NOMO-1 treated with dmso at 0.1 percent for 144 hours (cell line): ENCODE results near the gene TRAPPC12.

Source experiments
- DNase-seq: peaks from one replicate; lab custom pipeline; 2025; ENCODE audit not compliant: unreplicated experiment; lab: John Stamatoyannopoulos, UW

Gene TRAPPC12

DNA sequence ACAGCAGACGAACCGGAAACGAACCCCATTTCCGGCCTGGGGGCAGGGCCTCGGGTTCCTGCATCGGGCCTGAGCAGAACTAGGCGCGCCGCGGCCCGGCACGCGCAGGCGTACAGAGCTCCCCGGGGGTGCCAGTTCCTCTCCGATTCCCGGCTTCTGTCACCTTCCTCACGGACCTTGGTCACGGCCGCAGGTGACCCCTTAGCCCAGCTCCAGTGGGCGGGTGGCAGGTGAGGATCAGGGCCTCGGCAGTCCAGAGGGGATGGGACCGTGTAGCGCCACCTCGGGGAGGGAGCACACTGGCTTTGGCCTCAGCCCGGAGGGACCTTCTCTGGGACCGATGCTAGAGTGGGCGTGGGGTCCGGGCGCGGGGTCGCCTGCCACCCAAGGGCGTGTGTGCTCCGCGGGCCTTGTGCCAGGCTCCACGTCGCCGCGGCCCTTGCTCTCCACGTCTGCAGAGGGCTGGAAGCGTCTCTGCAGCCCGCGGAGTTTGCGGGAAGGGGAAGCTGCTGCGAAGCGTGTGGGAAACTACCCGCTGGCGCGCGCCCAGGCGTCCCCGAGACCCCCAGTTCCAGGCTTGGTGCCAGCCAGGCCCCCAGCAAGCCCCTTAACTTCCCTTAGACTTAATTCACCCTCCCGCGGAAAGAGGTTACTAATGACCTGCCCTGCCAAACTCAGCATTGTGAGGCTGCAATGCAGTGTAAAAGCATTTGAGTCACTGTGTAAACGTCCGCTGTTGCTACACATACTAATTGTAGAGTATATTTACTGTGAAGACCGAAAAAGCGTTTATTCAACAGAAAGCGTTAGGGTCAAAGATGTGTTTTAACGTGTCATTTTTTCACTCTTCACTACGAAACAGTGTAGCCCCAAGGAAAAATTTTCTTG lies at the start of gene TRAPPC12:
Gene TRAPPC12, plus strand, starts transcription at position 48 of the 888 bp plus-strand sequence. CDS start 7,930 bp downstream, outside the sequence.
- DNase-seq, result peak; percentile 84

- no peak for DNase-seq
Measured at GRCh38 chr2:3332133-3332532, 47.4 kb upstream of the TRAPPC12 start.

DNA sequence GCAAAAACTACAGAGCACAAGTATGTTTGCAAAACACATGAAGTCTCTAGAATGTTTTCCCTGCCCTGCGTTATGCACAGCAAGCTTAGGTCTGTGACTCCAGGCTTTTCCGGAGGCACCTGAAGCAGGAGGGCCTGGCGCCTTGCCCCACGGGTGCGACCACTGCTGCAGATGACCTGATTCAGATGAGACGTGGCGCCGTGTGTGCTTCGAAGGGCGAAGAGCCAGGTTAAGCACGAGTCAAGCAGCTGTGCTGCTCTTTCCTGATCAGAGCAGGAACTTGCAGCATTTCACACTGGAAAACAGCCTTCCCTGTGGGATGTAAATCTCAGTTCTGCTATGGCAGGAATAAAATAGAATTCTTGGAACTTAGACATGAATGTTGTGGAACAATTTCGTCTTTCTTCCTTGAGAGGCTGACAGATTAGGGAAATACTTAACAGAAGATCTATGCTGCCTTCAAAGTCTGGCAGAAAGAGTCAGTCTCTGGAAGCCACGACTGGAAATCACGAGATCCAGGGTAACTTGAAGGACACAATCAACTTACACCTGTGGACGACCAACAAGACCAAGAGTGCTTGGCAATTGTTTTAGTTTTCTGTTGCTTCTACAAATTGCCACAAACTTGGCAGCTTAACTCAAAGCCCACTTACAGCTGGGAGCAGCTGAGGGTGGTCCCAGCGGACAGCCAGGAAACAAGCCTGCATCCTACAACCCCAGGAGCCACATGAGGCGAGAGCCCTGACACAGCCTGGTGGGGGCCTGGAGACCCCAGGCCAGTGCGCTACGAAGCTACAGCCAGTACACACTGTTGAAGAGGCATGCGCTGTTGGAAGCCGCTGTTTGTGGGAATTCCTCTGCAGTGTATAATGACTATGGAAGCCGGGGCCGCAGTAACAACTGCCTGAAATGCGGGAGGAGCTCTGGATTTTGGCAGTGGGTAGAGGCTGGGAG lies 44.8 kb upstream of the TRAPPC12 start:
- no peak for DNase-seq

GRCh38 chr2:3336844-3337243 lies 42.6 kb upstream of the TRAPPC12 start:
- DNase-seq, result no peak

- no peak for DNase-seq
Measured at GRCh38 chr2:3338340-3338739, 41.2 kb upstream of the TRAPPC12 start.

- no peak for DNase-seq
Measured at GRCh38 chr2:3340144-3340543, 39.4 kb upstream of the TRAPPC12 start.

DNA sequence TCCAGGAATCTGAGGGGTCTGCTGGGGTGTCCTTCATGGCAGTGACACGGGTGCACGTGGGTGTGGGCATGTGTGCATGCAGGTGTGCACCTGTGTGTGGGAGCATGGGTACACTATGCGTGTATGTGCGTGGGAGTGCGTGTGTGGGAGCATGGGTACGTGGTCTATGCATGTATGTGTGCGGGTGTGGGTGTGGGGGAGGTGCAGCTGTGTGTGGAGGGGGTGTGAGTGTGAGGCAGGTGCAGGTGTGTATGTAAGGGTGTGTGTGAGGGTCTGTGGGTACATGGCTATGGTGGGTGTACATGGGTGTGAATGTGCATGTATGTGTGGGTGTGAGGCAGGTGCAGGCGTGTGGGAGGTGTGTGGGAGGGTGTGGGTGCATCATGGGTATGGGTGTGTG lies 38.2 kb upstream of the TRAPPC12 start:
- DNase-seq, result no peak

DNA sequence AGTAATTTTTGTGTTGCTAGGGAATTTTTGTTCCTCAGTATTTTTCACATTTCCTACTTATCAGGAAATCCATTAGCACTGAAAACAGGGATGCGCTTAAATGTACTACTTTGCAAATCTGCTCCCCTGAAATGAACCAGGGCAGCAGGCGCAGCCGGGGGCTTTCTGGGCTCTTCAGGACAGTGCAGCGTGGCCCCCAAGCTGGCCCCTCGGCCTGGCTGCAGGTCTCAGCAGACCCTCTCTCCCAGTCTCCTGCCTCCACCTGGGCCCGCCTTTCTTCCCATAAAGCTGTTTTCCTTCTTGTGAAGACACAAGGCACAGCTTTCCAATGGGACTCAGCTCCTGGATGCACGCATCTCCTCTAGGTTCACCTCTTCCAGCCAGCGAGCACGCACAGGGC lies 37.2 kb upstream of the TRAPPC12 start:
- DNase-seq, result no peak

- DNase-seq, result no peak
Measured at GRCh38 chr2:3343012-3343411, 36.5 kb upstream of the TRAPPC12 start.

GRCh38 chr2:3344897-3345296 lies 34.6 kb upstream of the TRAPPC12 start:
- no peak for DNase-seq

DNA sequence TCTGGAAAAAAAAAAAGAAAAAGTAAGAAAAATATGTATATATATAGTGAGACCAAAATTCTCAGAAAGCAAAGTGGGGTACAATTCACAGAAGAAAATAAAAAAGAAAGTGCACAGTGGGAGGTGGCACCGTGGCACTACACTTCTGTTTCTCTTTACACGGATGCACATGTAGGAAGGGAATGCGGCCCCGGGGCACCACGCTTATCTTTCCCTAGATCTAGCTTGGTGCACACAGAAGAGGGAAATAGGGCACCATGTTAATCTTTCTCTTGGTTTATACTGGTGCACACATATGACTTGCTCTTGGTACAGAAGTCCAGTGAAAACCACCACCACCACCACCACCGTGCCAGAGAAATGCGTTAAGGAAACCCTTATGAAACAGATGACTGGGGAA lies 33.9 kb upstream of the TRAPPC12 start:
- DNase-seq, result no peak

GRCh38 chr2:3348767-3349166 lies 30.7 kb upstream of the TRAPPC12 start:
- DNase-seq, result no peak

GRCh38 chr2:3349211-3349693 lies 30.2 kb upstream of the TRAPPC12 start:
- no peak for DNase-seq

GRCh38 chr2:3354986-3355385 lies 24.5 kb upstream of the TRAPPC12 start:
- DNase-seq, result no peak

DNA sequence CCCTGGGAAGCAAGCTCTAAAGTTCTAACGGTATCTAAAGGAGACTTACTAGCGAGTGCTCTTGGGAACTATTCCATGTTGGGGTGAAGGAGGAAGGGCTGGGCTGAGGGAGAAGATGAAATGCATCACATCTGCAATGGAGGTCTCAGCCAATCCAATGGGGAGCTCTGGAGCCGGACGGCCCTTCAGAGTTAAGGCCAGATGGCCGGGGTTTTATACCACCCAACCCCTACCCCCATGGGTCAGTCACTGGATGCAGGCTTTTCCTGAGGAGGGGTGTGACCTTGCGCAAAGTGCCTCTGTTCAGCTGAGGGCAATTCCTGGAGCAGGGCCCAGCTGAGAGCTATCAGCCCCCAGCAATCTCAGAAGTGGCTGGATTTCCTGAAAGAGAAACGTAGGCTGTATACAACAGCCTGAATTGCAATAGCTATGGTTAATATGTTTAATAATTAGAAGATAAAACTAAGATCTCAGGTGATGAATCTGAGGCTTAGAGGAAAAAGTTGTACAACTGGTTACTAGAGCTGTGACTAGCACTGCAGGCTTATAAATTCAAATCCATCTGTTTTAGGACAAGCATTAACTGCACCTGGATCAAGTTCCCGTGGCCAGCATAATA lies 23.4 kb upstream of the TRAPPC12 start:
- no peak for DNase-seq

GRCh38 chr2:3356799-3357198 lies 22.7 kb upstream of the TRAPPC12 start:
- DNase-seq, result no peak

- DNase-seq, result peak; percentile 75
Measured at GRCh38 chr2:3357446-3357845, 22.0 kb upstream of the TRAPPC12 start.

DNA sequence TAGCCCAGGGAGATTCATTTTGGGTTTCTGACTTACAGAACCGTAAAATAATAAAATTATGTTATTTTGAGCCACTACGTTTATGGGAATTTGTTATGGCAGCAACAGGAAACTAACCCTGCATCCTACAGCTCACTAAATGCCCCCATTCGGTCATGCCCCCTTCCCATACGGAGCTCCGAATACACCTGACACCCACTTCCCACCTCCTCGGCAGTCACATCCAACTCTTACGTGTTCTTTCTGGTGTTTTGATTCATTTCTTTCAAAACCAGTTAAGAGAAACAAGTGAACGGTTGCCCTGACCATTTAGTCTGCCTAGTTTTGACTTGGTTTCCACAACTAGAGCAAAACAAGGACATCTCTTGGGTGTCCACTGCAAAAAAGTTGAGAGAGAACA lies 21.6 kb upstream of the TRAPPC12 start:
- DNase-seq, result no peak

DNA sequence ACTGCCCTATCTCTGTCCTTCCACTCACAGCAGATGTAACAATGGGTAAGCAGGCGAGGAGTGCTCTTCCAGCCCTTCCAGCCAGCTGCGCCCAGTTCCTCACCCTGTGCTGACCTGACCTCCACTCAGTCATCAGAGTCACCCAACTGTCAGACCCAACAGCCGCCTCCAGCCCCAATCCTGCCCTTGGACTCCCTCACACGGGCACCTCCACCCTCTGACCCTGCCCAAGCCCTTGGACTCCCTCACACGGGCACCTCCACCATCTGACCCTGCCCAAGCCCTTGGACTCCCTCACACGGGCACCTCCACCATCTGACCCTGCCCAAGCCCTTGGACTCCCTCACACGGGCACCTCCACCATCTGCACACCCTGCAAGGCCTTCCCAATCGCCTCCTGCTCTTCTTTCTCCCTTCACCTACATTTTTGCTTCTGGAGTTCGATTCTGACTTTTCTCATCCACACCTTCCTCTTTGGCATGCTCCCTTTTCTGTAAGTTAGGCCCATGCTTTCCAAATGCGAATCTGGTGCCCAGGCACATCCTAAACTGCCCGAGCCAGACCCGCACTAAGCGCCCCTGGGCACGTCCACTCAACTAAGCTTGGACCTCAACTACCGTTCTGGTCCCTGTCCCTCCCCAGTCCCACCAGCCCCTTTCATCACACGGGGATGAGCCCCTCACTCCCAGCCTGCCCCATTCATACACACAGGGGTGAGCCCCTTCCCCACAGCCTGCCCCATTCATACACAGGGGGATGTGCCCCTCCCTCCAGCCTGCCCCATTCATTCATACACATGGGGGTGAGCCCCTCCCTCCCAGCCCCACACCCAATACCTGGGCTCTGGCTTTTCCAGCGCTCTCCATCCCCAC lies 17.7 kb upstream of the TRAPPC12 start:
- DNase-seq, result no peak

- no peak for DNase-seq
Measured at GRCh38 chr2:3365219-3365618, 14.3 kb upstream of the TRAPPC12 start.
